Epithelial cell of esophagus (primary cell): ENCODE results near the gene PGM3.

Experiments used
- DNase-seq: peaks from one replicate; pipeline ENCODE4 v3.0.0; 2010; ENCODE audit warnings: low read depth
- H3K4me3 ChIP-seq: 2 replicates; pipeline ENCODE4 v1.5.1; 2011; ENCODE audit warnings: mild to moderate bottlenecking, low read length, control low read depth
- TF ChIP-seq, protein P1 (sequence below): IDR thresholded peaks from 2 replicates; pipeline ENCODE4 v1.5.1; 2011; ENCODE audit warnings: low read depth, mild to moderate bottlenecking, low read length, control low read depth, inconsistent platforms; ENCODE audit not compliant: insufficient read depth; ENCODE audit errors: missing control alignments

The PGM3 gene, protein sequence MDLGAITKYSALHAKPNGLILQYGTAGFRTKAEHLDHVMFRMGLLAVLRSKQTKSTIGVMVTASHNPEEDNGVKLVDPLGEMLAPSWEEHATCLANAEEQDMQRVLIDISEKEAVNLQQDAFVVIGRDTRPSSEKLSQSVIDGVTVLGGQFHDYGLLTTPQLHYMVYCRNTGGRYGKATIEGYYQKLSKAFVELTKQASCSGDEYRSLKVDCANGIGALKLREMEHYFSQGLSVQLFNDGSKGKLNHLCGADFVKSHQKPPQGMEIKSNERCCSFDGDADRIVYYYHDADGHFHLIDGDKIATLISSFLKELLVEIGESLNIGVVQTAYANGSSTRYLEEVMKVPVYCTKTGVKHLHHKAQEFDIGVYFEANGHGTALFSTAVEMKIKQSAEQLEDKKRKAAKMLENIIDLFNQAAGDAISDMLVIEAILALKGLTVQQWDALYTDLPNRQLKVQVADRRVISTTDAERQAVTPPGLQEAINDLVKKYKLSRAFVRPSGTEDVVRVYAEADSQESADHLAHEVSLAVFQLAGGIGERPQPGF

DNA sequence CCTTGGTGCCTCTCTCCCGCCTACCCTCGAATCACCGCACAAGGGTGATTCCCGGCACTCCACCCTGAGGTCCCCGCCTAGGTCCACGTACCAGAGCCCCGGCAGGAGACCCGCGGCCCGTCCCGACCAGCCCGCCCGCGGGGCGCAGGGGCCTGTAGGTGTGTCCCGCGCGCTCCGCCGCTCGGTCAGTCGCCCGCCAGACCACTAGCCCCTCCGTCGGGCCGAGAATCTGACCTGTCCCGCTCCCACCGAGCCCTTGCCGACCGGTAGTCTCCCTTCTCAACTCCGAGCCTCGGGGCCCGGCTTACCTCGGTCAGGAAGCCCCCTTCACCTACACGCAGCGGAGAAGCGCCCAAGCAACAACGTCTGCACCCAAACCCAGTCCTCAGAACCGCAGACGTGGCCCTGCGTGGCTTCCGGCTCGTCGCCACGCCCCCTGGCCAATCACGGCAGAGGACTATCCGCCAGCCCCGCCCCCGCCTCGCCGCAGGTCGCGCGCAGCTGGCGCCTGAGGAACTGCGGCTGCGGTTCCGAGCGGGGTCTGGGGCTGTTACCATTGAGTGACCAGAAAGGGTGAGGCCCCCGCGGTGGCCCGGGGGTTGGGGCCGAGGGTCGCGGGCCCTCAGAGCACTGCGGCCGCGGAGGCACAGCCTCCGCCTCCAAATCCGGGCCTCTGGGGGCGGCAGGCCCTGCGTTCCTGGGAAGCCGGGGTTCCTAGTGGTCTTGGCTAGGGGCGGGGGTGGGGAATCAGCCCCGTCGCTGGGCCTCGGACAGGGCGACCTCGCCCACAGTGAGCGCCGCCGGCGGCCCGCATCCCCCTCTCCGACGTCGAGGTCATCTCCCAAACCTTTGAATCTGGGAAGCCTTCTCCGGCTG, at the start of gene PGM3, which contains the start of gene RWDD2A:
Gene PGM3, minus strand, starts transcription at position 395 of the 876 bp plus-strand sequence. CDS start 2,253 bp downstream, outside the sequence.
Gene RWDD2A, plus strand, starts transcription at position 487 of the 876 bp plus-strand sequence. CDS start 1,095 bp downstream, outside the sequence.
- DNase-seq = peak; percentile 88
- H3K4me3 ChIP-seq = peak within 1 kb of the TSS; percentile 80
- TF ChIP-seq, protein P1, sequence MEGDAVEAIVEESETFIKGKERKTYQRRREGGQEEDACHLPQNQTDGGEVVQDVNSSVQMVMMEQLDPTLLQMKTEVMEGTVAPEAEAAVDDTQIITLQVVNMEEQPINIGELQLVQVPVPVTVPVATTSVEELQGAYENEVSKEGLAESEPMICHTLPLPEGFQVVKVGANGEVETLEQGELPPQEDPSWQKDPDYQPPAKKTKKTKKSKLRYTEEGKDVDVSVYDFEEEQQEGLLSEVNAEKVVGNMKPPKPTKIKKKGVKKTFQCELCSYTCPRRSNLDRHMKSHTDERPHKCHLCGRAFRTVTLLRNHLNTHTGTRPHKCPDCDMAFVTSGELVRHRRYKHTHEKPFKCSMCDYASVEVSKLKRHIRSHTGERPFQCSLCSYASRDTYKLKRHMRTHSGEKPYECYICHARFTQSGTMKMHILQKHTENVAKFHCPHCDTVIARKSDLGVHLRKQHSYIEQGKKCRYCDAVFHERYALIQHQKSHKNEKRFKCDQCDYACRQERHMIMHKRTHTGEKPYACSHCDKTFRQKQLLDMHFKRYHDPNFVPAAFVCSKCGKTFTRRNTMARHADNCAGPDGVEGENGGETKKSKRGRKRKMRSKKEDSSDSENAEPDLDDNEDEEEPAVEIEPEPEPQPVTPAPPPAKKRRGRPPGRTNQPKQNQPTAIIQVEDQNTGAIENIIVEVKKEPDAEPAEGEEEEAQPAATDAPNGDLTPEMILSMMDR = no peak

GRCh38 chr6:83231146-83231545, 38.1 kb upstream of the PGM3 start:
- TF ChIP-seq, protein P1 = no peak
- H3K4me3 ChIP-seq = no peak overlapping the region
- DNase-seq = no peak

DNA sequence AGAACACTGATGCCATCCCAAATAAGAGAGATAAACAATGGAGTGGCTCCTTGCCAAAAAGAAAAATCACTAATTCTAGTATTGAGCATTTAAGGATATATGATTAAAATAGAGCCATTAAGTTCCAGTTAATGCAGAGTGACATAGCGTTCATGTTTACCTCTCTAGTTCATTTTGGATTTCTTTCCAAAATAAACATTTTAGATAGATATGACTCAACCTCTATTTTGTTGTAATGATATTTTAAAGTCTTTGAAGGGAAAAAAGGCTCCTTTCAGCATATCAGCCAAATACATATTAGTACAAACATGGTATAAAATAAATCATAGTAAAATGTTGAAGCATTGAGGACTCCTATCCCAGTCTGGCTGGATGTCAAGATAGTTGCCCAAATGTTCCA, 33.5 kb upstream of the PGM3 start:
- TF ChIP-seq, protein P1 = no peak
- no peak overlapping the region for H3K4me3 ChIP-seq
- DNase-seq = no peak

DNA sequence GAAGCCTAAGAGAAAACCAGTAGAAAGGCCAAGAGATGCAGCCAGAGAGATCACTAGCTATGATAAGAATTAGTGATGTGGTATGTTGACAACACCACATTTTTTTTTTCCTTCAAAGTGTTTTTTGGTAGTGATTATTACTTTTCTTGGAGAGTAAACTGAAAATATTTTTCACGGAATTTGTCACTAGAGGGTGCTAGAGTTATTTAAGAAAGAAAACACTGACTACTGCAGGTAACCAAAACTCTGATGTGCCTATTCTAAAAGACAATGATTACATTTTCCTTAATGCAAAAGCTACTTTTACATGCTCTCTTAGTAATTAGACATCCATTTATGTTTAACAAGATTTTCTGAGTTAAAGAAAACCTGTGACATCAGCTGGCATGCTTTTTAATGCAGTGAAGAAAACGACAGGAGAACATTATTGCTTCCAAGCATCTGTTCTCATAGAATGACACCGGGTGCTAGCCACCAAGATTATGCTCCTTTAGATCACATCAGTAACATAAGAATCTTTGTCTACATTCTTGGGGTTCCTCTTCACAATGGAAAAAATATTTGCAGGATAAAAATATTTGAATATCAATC, 28.9 kb upstream of the PGM3 start:
- peak; percentile 47 for DNase-seq
- no peak overlapping the region for H3K4me3 ChIP-seq
- TF ChIP-seq, protein P1 = peak; percentile 30

- TF ChIP-seq, protein P1 = no peak
- no peak for DNase-seq
- no peak overlapping the region for H3K4me3 ChIP-seq
These were observed 28.2 kb upstream of the PGM3 start for GRCh38 chr6:83221276-83221675.

GRCh38 chr6:83220121-83220520, 27.1 kb upstream of the PGM3 start:
- DNase-seq = no peak
- H3K4me3 ChIP-seq = no peak overlapping the region
- TF ChIP-seq, protein P1 = no peak
